Measurements from ENCODE around the gene ADD1.

ADD1 gene

GRCh38 chr4:2817137-2817536, 26.5 kb upstream of the ADD1 start:
- H3K27ac ChIP-seq (ENCODE audit: insufficient read depth, low read length, poor library complexity, severe bottlenecking) = no peak overlapping the region
- H3K4me1 ChIP-seq (ENCODE audit: control insufficient read depth, insufficient read depth, low read length, poor library complexity, severe bottlenecking) = peaks cover 22% of the 10 kb centered on the region
- no peaks in the 10 kb centered on the region for H3K27me3 ChIP-seq (replicated peaks; ENCODE audit: control insufficient read depth, insufficient read depth, low read length, poor library complexity, severe bottlenecking)
- no peaks in the 10 kb centered on the region for H3K9me3 ChIP-seq (ENCODE audit: control insufficient read depth, low read length)
- no peak overlapping the region for H3K4me3 ChIP-seq (ENCODE audit: insufficient read depth, low read depth, low read length, poor library complexity, severe bottlenecking)
- DNase-seq = no peak
- H3K36me3 ChIP-seq (ENCODE audit: control insufficient read depth, insufficient read depth, low read length) = peaks cover 5% of the 10 kb centered on the region

DNA sequence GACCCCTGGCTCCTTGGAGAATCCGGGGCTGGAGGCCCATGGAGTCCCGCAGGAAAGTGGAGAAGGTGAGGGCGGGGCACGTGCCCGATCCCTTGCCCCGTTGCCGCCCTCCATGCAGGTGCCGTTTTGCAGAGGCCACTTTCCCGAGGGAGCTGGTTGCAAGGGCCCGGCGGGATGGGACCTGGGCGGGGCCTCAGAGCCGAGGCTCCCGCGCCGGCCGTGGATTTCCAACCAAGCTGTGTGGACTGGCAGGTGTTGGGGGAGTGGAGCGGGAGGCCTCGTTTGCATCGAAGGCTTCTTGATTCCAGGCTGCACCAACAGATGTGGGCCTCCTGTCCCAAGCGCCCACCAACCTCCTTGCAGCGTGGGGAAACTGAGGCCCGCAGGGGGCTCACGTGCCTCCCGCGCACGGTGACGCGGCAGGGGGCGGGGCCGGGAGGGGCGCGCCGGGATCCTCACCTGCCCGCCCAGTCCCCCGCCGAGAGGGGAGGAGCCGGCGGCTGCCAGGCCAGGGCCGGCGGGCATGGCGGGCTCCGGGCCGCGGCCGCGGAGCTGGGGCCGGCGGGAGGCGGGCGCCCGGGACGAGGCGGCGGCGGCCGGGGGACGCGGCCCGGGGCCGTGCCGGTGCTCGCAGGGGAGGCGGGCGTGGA, 25.8 kb upstream of the ADD1 start:
- peaks cover 20% of the 10 kb centered on the region for H3K4me1 ChIP-seq (ENCODE audit: control insufficient read depth, insufficient read depth, low read length, poor library complexity, severe bottlenecking)
- no peak for DNase-seq

GRCh38 chr4:2818351-2818939, 25.2 kb upstream of the ADD1 start:
- no peaks in the 10 kb centered on the region for H3K9me3 ChIP-seq (ENCODE audit: control insufficient read depth, low read length)
- peak overlapping the region; percentile 48 for H3K27ac ChIP-seq (ENCODE audit: insufficient read depth, low read length, poor library complexity, severe bottlenecking)
- H3K27me3 ChIP-seq (replicated peaks; ENCODE audit: control insufficient read depth, insufficient read depth, low read length, poor library complexity, severe bottlenecking) = no peaks in the 10 kb centered on the region
- H3K4me3 ChIP-seq (ENCODE audit: insufficient read depth, low read depth, low read length, poor library complexity, severe bottlenecking) = peak overlapping the region; percentile 53
- peaks cover 16% of the 10 kb centered on the region for H3K36me3 ChIP-seq (ENCODE audit: control insufficient read depth, insufficient read depth, low read length)
- DNase-seq = no peak
- peaks cover 20% of the 10 kb centered on the region for H3K4me1 ChIP-seq (ENCODE audit: control insufficient read depth, insufficient read depth, low read length, poor library complexity, severe bottlenecking)

More for the DNA sequence above, 25.8 kb upstream of the ADD1 start:
- H3K36me3 ChIP-seq (ENCODE audit: control insufficient read depth, insufficient read depth, low read length) = peaks cover 9% of the 10 kb centered on the region
- H3K27ac ChIP-seq (ENCODE audit: insufficient read depth, low read length, poor library complexity, severe bottlenecking) = peak overlapping the region; percentile 48
- H3K27me3 ChIP-seq (replicated peaks; ENCODE audit: control insufficient read depth, insufficient read depth, low read length, poor library complexity, severe bottlenecking) = no peaks in the 10 kb centered on the region
- no peaks in the 10 kb centered on the region for H3K9me3 ChIP-seq (ENCODE audit: control insufficient read depth, low read length)
- H3K4me3 ChIP-seq (ENCODE audit: insufficient read depth, low read depth, low read length, poor library complexity, severe bottlenecking) = peak overlapping the region; percentile 53

- no peak for DNase-seq
- Histone ChIP-seq H3K27ac (ENCODE audit: insufficient read depth, low read length, poor library complexity, severe bottlenecking) (peak overlapping the region; percentile 48), H3K27me3 (replicated peaks; ENCODE audit: control insufficient read depth, insufficient read depth, low read length, poor library complexity, severe bottlenecking) (no peaks in the 10 kb centered on the region), H3K4me1 (ENCODE audit: control insufficient read depth, insufficient read depth, low read length, poor library complexity, severe bottlenecking) (peaks cover 12% of the 10 kb centered on the region), H3K36me3 (ENCODE audit: control insufficient read depth, insufficient read depth, low read length) (peaks cover 26% of the 10 kb centered on the region), H3K9me3 (ENCODE audit: control insufficient read depth, low read length) (no peaks in the 10 kb centered on the region), H3K4me3 (ENCODE audit: insufficient read depth, low read depth, low read length, poor library complexity, severe bottlenecking) (no peak overlapping the region)
These were observed 24.1 kb upstream of the ADD1 start for GRCh38 chr4:2819244-2820215.

- no peak overlapping the region for H3K27ac ChIP-seq (ENCODE audit: insufficient read depth, low read length, poor library complexity, severe bottlenecking)
- peaks cover 35% of the 10 kb centered on the region for H3K36me3 ChIP-seq (ENCODE audit: control insufficient read depth, insufficient read depth, low read length)
These were observed 23.2 kb upstream of the ADD1 start for GRCh38 chr4:2820216-2820982.

DNA sequence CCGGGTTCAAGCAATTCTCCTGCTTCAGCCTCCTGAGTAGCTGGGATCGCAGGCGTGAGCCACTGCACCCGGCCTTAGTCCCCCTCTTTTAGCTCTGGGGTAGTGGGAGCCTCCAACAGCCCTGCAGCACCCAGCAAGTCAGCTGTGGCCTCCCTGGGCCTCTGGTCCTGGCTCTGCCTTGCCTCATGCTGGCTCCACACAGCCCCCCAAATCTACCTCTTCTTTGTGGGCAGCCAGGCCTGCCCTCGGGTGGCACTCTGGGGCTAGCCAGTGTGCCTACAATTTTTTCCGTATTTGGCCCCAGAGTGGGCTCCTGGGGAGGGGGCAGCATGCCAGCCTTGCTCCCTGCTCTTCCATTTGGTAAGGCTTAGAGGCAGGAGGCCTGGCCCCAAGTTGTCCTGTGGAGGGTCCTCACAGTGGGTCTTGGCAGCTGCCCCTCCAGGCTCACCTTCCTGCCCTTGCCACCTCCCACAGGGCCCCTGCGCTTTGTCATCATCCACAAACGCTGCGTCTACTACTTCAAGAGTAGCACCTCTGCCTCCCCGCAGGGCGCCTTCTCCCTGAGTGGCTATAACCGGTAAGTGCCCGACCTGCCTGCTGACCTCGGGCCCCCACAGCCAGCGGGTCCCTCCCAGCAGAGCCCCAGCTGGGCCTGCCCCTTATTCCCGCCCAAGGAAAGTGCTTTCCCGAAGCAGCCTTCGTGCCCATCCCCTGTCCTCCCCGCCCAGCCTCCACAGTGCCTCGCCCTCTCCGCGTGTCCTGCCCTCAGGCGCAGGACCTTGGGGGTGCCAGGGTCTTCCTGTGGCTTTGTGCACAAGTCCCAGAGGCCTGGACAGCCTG, 21.0 kb upstream of the ADD1 start:
- peaks cover 1% of the 10 kb centered on the region for H3K4me1 ChIP-seq (ENCODE audit: control insufficient read depth, insufficient read depth, low read length, poor library complexity, severe bottlenecking)
- H3K27ac ChIP-seq (ENCODE audit: insufficient read depth, low read length, poor library complexity, severe bottlenecking) = no peak overlapping the region
- H3K27me3 ChIP-seq (replicated peaks; ENCODE audit: control insufficient read depth, insufficient read depth, low read length, poor library complexity, severe bottlenecking) = no peaks in the 10 kb centered on the region
- H3K9me3 ChIP-seq (ENCODE audit: control insufficient read depth, low read length) = no peaks in the 10 kb centered on the region
- H3K36me3 ChIP-seq (ENCODE audit: control insufficient read depth, insufficient read depth, low read length) = peaks cover 48% of the 10 kb centered on the region
- no peak for DNase-seq
- H3K4me3 ChIP-seq (ENCODE audit: insufficient read depth, low read depth, low read length, poor library complexity, severe bottlenecking) = no peak overlapping the region

More at GRCh38 chr4:2820216-2820982, 23.2 kb upstream of the ADD1 start:
- no peaks in the 10 kb centered on the region for H3K27me3 ChIP-seq (replicated peaks; ENCODE audit: control insufficient read depth, insufficient read depth, low read length, poor library complexity, severe bottlenecking)
- H3K4me3 ChIP-seq (ENCODE audit: insufficient read depth, low read depth, low read length, poor library complexity, severe bottlenecking) = no peak overlapping the region
- DNase-seq = no peak
- H3K9me3 ChIP-seq (ENCODE audit: control insufficient read depth, low read length) = no peaks in the 10 kb centered on the region
- H3K4me1 ChIP-seq (ENCODE audit: control insufficient read depth, insufficient read depth, low read length, poor library complexity, severe bottlenecking) = peaks cover 8% of the 10 kb centered on the region

GRCh38 chr4:2823301-2823670, 20.4 kb upstream of the ADD1 start:
- no peak for DNase-seq
- Histone ChIP-seq H3K4me1 (ENCODE audit: control insufficient read depth, insufficient read depth, low read length, poor library complexity, severe bottlenecking) (no peaks in the 10 kb centered on the region), H3K4me3 (ENCODE audit: insufficient read depth, low read depth, low read length, poor library complexity, severe bottlenecking) (no peak overlapping the region), H3K36me3 (ENCODE audit: control insufficient read depth, insufficient read depth, low read length) (peaks cover 52% of the 10 kb centered on the region), H3K27me3 (replicated peaks; ENCODE audit: control insufficient read depth, insufficient read depth, low read length, poor library complexity, severe bottlenecking) (no peaks in the 10 kb centered on the region), H3K27ac (ENCODE audit: insufficient read depth, low read length, poor library complexity, severe bottlenecking) (no peak overlapping the region), H3K9me3 (ENCODE audit: control insufficient read depth, low read length) (no peaks in the 10 kb centered on the region)

GRCh38 chr4:2823671-2824328, 19.8 kb upstream of the ADD1 start:
- H3K4me3 ChIP-seq (ENCODE audit: insufficient read depth, low read depth, low read length, poor library complexity, severe bottlenecking) = no peak overlapping the region
- H3K9me3 ChIP-seq (ENCODE audit: control insufficient read depth, low read length) = no peaks in the 10 kb centered on the region
- H3K36me3 ChIP-seq (ENCODE audit: control insufficient read depth, insufficient read depth, low read length) = peaks cover 57% of the 10 kb centered on the region
- H3K27ac ChIP-seq (ENCODE audit: insufficient read depth, low read length, poor library complexity, severe bottlenecking) = no peak overlapping the region
- DNase-seq = no peak
- H3K27me3 ChIP-seq (replicated peaks; ENCODE audit: control insufficient read depth, insufficient read depth, low read length, poor library complexity, severe bottlenecking) = no peaks in the 10 kb centered on the region
- H3K4me1 ChIP-seq (ENCODE audit: control insufficient read depth, insufficient read depth, low read length, poor library complexity, severe bottlenecking) = no peaks in the 10 kb centered on the region

Measured in effector memory CD4-positive, alpha-beta T cell (primary cell).